Astrocyte (in vitro differentiated cells and primary cell): ENCODE data around the gene ARHGAP12. TPM values are rescaled to one million over a fixed set of nuclear protein-coding genes. Genes with fewer than 3 reads are reported as not detected.

ENCODE experiments used
- DNase-seq: peaks from one replicate; pipeline ENCODE4 v3.0.0-alpha.2; 2010; ENCODE audit warnings: low read depth
- FAIRE-seq: peaks from 2 replicates; lab custom pipeline; 2011; peaks lifted over from hg19 to GRCh38; lab: Jason Lieb, UNC
- H2AFZ ChIP-seq: 2 replicates; pipeline ENCODE4 v1.6.0; 2012; ENCODE audit warnings: low read depth, low read length, inconsistent platforms
- H3K27ac ChIP-seq: 2 replicates; pipeline ENCODE4 v1.5.1; 2011; ENCODE audit warnings: low read depth, low read length, inconsistent platforms
- H3K27me3 ChIP-seq: 2 replicates; pipeline ENCODE4 v1.6.0; 2011; ENCODE audit warnings: low read length, inconsistent platforms; ENCODE audit not compliant: insufficient read depth
- H3K36me3 ChIP-seq: 2 replicates; pipeline ENCODE4 v1.5.1; 2011; ENCODE audit warnings: low read length, inconsistent platforms; ENCODE audit not compliant: insufficient read depth
- H3K4me1 ChIP-seq: 2 replicates; pipeline ENCODE4 v1.5.1; 2011; ENCODE audit warnings: low read length, inconsistent platforms; ENCODE audit not compliant: insufficient read depth
- H3K4me2 ChIP-seq: 2 replicates; pipeline ENCODE4 v1.6.0; 2012; ENCODE audit warnings: low read length, inconsistent platforms
- H3K4me3 ChIP-seq: 2 replicates; pipeline ENCODE4 v1.5.1; 2011; ENCODE audit warnings: low read depth, mild to moderate bottlenecking, low read length, inconsistent platforms; ENCODE audit not compliant: insufficient read depth
- H3K79me2 ChIP-seq: 2 replicates; pipeline ENCODE4 v1.6.0; 2012; ENCODE audit warnings: mild to moderate bottlenecking, low read length, inconsistent platforms; ENCODE audit not compliant: insufficient read depth
- H3K9ac ChIP-seq: 2 replicates; pipeline ENCODE4 v1.6.0; 2012; ENCODE audit warnings: mild to moderate bottlenecking, low read length, inconsistent platforms
- H3K9me3 ChIP-seq: 2 replicates; pipeline ENCODE4 v1.5.1; 2012; ENCODE audit warnings: low read depth, mild to moderate bottlenecking, low read length, inconsistent platforms; ENCODE audit not compliant: insufficient read depth
- H4K20me1 ChIP-seq: 2 replicates; pipeline ENCODE4 v1.6.0; 2012; ENCODE audit warnings: low read length, inconsistent platforms; ENCODE audit not compliant: insufficient read depth
- H3K27ac Mint-ChIP-seq: one replicate; pipeline ENCODE4 v1.8.0; 2021; ENCODE audit warnings: mild to moderate bottlenecking, mixed read lengths; ENCODE audit not compliant: unreplicated experiment
- H3K27me3 Mint-ChIP-seq: one replicate; pipeline ENCODE4 v1.8.0; 2021; ENCODE audit warnings: low read depth, mixed read lengths; ENCODE audit not compliant: unreplicated experiment
- H3K36me3 Mint-ChIP-seq: one replicate; pipeline ENCODE4 v1.8.0; 2021; ENCODE audit warnings: low read depth, mixed read lengths; ENCODE audit not compliant: unreplicated experiment
- H3K4me1 Mint-ChIP-seq: one replicate; pipeline ENCODE4 v1.8.0; 2021; ENCODE audit warnings: low read depth, mixed read lengths; ENCODE audit not compliant: unreplicated experiment
- H3K4me3 Mint-ChIP-seq: one replicate; pipeline ENCODE4 v1.8.0; 2021; ENCODE audit warnings: mild to moderate bottlenecking, moderate library complexity, mixed read lengths; ENCODE audit not compliant: unreplicated experiment
- H3K9me3 Mint-ChIP-seq: one replicate; pipeline ENCODE4 v1.8.0; 2021; ENCODE audit warnings: mild to moderate bottlenecking, mixed read lengths; ENCODE audit not compliant: unreplicated experiment
- CTCF ChIP-seq: IDR thresholded peaks from 2 replicates; pipeline ENCODE4 v1.5.1; 2011; ENCODE audit warnings: low read depth, mild to moderate bottlenecking, inconsistent platforms, low read length, moderate library complexity; ENCODE audit not compliant: insufficient read depth
- EZH2 ChIP-seq: IDR thresholded peaks from 2 replicates; pipeline ENCODE4 v1.6.1; 2012; ENCODE audit warnings: mild to moderate bottlenecking, low read length, inconsistent platforms; ENCODE audit not compliant: insufficient read depth
- total RNA-seq: library from RNA; stranded (reverse); gene quantifications from 2 replicates; pipeline ENCODE4 v1.2.1, GENCODE V29; 2021

The ARHGAP12 gene
- total RNA-seq, 1 donor from 2014 or later: 24.9 TPM

- FAIRE-seq: no peak
- no peak overlapping the region for H3K4me2 ChIP-seq
- peaks cover 1% of the 10 kb centered on the region for H3K9me3 Mint-ChIP-seq
Measured at GRCh38 chr10:31833753-31834152, 94.9 kb downstream of the ARHGAP12 start.

GRCh38 chr10:31832261-31832660 is 96.4 kb downstream of the ARHGAP12 start:
- DNase-seq (no peak), FAIRE-seq (no peak)
- Histone ChIP-seq H3K36me3 (no peaks in the 10 kb centered on the region), H3K9me3 (no peaks in the 10 kb centered on the region), H3K27ac (no peak overlapping the region), H3K4me1 (no peaks in the 10 kb centered on the region), H3K79me2 (no peaks in the 10 kb centered on the region), H3K27me3 (no peaks in the 10 kb centered on the region), H3K4me3 (no peak overlapping the region), H3K4me2 (no peak overlapping the region), H2AFZ (no peak overlapping the region), H4K20me1 (no peaks in the 10 kb centered on the region), H3K9ac (no peak overlapping the region)
- H3K4me1 Mint-ChIP-seq: peaks cover 3% of the 10 kb centered on the region
- TF ChIP-seq CTCF (no peak), EZH2 (no peak)
- H3K4me3 Mint-ChIP-seq: no peak overlapping the region
- H3K9me3 Mint-ChIP-seq: peaks cover 1% of the 10 kb centered on the region
- no peaks in the 10 kb centered on the region for H3K27me3 Mint-ChIP-seq
- no peaks in the 10 kb centered on the region for H3K36me3 Mint-ChIP-seq
- H3K27ac Mint-ChIP-seq: no peak overlapping the region

More at GRCh38 chr10:31833753-31834152, 94.9 kb downstream of the ARHGAP12 start:
- no peak overlapping the region for H3K27ac ChIP-seq
- no peaks in the 10 kb centered on the region for H3K9me3 ChIP-seq
- no peak for DNase-seq
- H3K4me1 ChIP-seq: no peaks in the 10 kb centered on the region
- H3K79me2 ChIP-seq: no peaks in the 10 kb centered on the region
- H2AFZ ChIP-seq: no peak overlapping the region
- Mint-ChIP-seq H3K27ac (no peak overlapping the region), H3K4me3 (no peak overlapping the region), H3K4me1 (peaks cover 3% of the 10 kb centered on the region), H3K27me3 (no peaks in the 10 kb centered on the region), H3K36me3 (peaks cover 2% of the 10 kb centered on the region)
- H4K20me1 ChIP-seq: no peaks in the 10 kb centered on the region
- H3K27me3 ChIP-seq: no peaks in the 10 kb centered on the region
- no peak overlapping the region for H3K4me3 ChIP-seq
- H3K36me3 ChIP-seq: no peaks in the 10 kb centered on the region
- H3K9ac ChIP-seq: no peak overlapping the region
- TF ChIP-seq CTCF (no peak), EZH2 (no peak)

GRCh38 chr10:31830887-31831286 is 97.7 kb downstream of the ARHGAP12 start:
- Histone ChIP-seq H3K27me3 (no peaks in the 10 kb centered on the region), H3K4me1 (no peaks in the 10 kb centered on the region), H3K4me3 (no peak overlapping the region), H4K20me1 (no peaks in the 10 kb centered on the region), H3K9me3 (no peaks in the 10 kb centered on the region), H3K9ac (no peak overlapping the region), H2AFZ (no peak overlapping the region), H3K79me2 (no peaks in the 10 kb centered on the region), H3K36me3 (no peaks in the 10 kb centered on the region), H3K4me2 (no peak overlapping the region), H3K27ac (no peak overlapping the region)
- TF ChIP-seq EZH2: no peak
- no peak for TF ChIP-seq CTCF
- FAIRE-seq (no peak), DNase-seq (peak; percentile 16)
- Mint-ChIP-seq H3K36me3 (no peaks in the 10 kb centered on the region), H3K9me3 (peaks cover 1% of the 10 kb centered on the region), H3K4me1 (peaks cover 3% of the 10 kb centered on the region), H3K4me3 (no peak overlapping the region), H3K27ac (no peak overlapping the region), H3K27me3 (no peaks in the 10 kb centered on the region)
